AG04449 (cell line): ENCODE measurements around the gene SLAMF8.

Experiments used
- CTCF ChIA-PET: fragments of 350-600 bp; formaldehyde crosslinking; extraction: SDS; loops from one replicate; lab custom pipeline; 2021; ENCODE audit warnings: antibody characterized with exemption; lab: Yijun Ruan, JAX
- POLR2A ChIA-PET: fragments of 400-600, 350-600 bp; formaldehyde crosslinking; extraction: SDS; loops from one replicate; lab custom pipeline; 2020; ENCODE audit warnings: antibody characterized with exemption, inconsistent platforms; lab: Yijun Ruan, JAX
- DNase-seq: peaks from one replicate; pipeline ENCODE4 v3.0.0-alpha.2; 2010; ENCODE audit warnings: low read depth, low spot score
- H3K4me3 ChIP-seq: 2 replicates; pipeline ENCODE4 v1.5.1; 2011; ENCODE audit warnings: low read depth, mild to moderate bottlenecking, control low read depth, low read length
- CTCF ChIP-seq: IDR thresholded peaks from one replicate; pipeline ENCODE4 v1.5.1; 2011; ENCODE audit warnings: mild to moderate bottlenecking, moderate library complexity, low read length, control low read depth, inconsistent platforms; ENCODE audit not compliant: insufficient read depth; ENCODE audit errors: missing control alignments

SLAMF8 gene

GRCh38 chr1:159829273-159829634 is 2.6 kb downstream of the SLAMF8 start:
- no peak overlapping the region for H3K4me3 ChIP-seq
- POLR2A ChIA-PET = no interaction called here
- no peak for DNase-seq
- TF ChIP-seq CTCF = peak; percentile 19
- CTCF ChIA-PET = interaction anchor here (1.5 to 20.4 kb wide), 6 partner anchors 8 to 61 kb away, joined by 5 to 207 read pairs (median 32); partner anchors contain the start of genes DUSP23 and FCRL6

- DNase-seq = no peak
- POLR2A ChIA-PET = no interaction called here
- no peak overlapping the region for H3K4me3 ChIP-seq
- TF ChIP-seq CTCF = no peak
- CTCF ChIA-PET = interaction anchor here (0.8 to 20.4 kb wide), 7 partner anchors 9 to 61 kb away, joined by 3 to 207 read pairs (median 10); partner anchors contain the start of genes DUSP23 and FCRL6
Observed at GRCh38 chr1:159829822-159830465, 3.3 kb downstream of the SLAMF8 start.

- POLR2A ChIA-PET = no interaction called here
- CTCF ChIA-PET = interaction anchor here (1.1 to 20.4 kb wide), 7 partner anchors 10 to 177 kb away, joined by 3 to 207 read pairs (median 10); partner anchors contain the start of gene FCRL6
- no peak for TF ChIP-seq CTCF
- H3K4me3 ChIP-seq = no peak overlapping the region
- no peak for DNase-seq
Observed at GRCh38 chr1:159830722-159831121, 4.0 kb downstream of the SLAMF8 start.

GRCh38 chr1:159831412-159832141 is 4.9 kb downstream of the SLAMF8 start:
- DNase-seq = no peak
- ChIA-PET CTCF (interaction anchor here (1.1 to 20.4 kb wide), 8 partner anchors 10 to 176 kb away, joined by 3 to 207 read pairs (median 8); partner anchors contain the start of gene FCRL6), POLR2A (no interaction called here)
- no peak for TF ChIP-seq CTCF
- no peak overlapping the region for H3K4me3 ChIP-seq

- no peak overlapping the region for H3K4me3 ChIP-seq
- no peak for DNase-seq
- no peak for TF ChIP-seq CTCF
- POLR2A ChIA-PET = interaction anchor here (0.6 to 1.4 kb wide), 2 partner anchors 22 to 700 kb away, joined by 3 read pairs; no protein-coding TSS in a partner anchor
- CTCF ChIA-PET = interaction anchor here (1.2 to 20.4 kb wide), 6 partner anchors 9 to 173 kb away, joined by 3 to 207 read pairs (median 32); partner anchors contain the start of gene FCRL6
Observed at GRCh38 chr1:159832309-159832708, 5.6 kb downstream of the SLAMF8 start.

GRCh38 chr1:159835356-159835755 is 8.7 kb downstream of the SLAMF8 start:
- DNase-seq = no peak
- POLR2A ChIA-PET = no interaction called here
- H3K4me3 ChIP-seq = no peak overlapping the region
- CTCF ChIA-PET = interaction anchor here (1.8 to 20.4 kb wide), 3 partner anchors 34 to 55 kb away, joined by 30 to 207 read pairs (median 143); partner anchors contain the start of gene FCRL6
- TF ChIP-seq CTCF = no peak
